Panc1 (cell line): Measurements from ENCODE around the gene RPL35. TPM values are rescaled to one million over a fixed set of nuclear protein-coding genes. Genes with fewer than 3 reads are reported as not detected.

Source experiments
- ATAC-seq: fragments of 200-7000 bp; cut with Tn5 transposase; 2 replicates; pipeline ENCODE4 v1.9.1; 2020; ENCODE audit warnings: mild to moderate bottlenecking, moderate library complexity
- BruUV-seq: library from RNA; stranded (reverse); fragments of 400-500 nt; replicated peaks from 2 replicates; lab custom pipeline; 2021; lab: Mats Ljungman, UMichigan
- CTCF ChIA-PET: fragments of 300-600 bp; sonication (Branson Sonifier 250); formaldehyde crosslinking; loops from one replicate; lab custom pipeline; 2022; ENCODE audit warnings: antibody characterized with exemption; lab: Charles Lee
- POLR2A ChIA-PET: fragments of 300-600 bp; sonication (Branson Sonifier 250); formaldehyde crosslinking; loops from one replicate; lab custom pipeline; 2022; ENCODE audit warnings: antibody characterized with exemption; lab: Charles Lee
- DNase-seq: peaks from one replicate; pipeline ENCODE4 v3.0.0-alpha.2; 2010; ENCODE audit warnings: low read depth, low spot score
- H3K27ac ChIP-seq: 2 replicates; pipeline ENCODE4 v1.5.1; 2011; ENCODE audit warnings: mild to moderate bottlenecking, low read length, inconsistent platforms
- H3K27me3 ChIP-seq: fragments of 200-500 bp; sonication (Bioruptor generic); 2 replicates; pipeline ENCODE4 v1.6.0; 2014; ENCODE audit warnings: low read length, inconsistent platforms; ENCODE audit not compliant: control insufficient read depth, insufficient read depth
- H3K36me3 ChIP-seq: fragments of 200-500 bp; sonication (Bioruptor generic); 2 replicates; pipeline ENCODE4 v1.5.1; 2014; ENCODE audit warnings: inconsistent platforms, mild to moderate bottlenecking, low read length, moderate library complexity; ENCODE audit not compliant: control insufficient read depth, insufficient read depth
- H3K4me1 ChIP-seq: 2 replicates; pipeline ENCODE4 v1.5.1; 2011; ENCODE audit warnings: inconsistent platforms, mild to moderate bottlenecking, low read length, moderate library complexity; ENCODE audit not compliant: control insufficient read depth, insufficient read depth
- H3K4me3 ChIP-seq, 2 experiments: 2 replicates each; pipeline ENCODE4 v1.5.1; 2011 to 2012; ENCODE audit warnings: low read depth in 2 of 2, low read length in 2 of 2, mild to moderate bottlenecking in 2 of 2, inconsistent platforms in 1 of 2, moderate library complexity in 1 of 2
- H3K9me3 ChIP-seq: fragments of 200-500 bp; sonication (Bioruptor generic); 2 replicates; pipeline ENCODE4 v1.5.1; 2014; ENCODE audit warnings: low read depth, mild to moderate bottlenecking, inconsistent platforms, low read length, moderate library complexity; ENCODE audit not compliant: control insufficient read depth, insufficient read depth
- CTCF ChIP-seq: fragments of 450-650 bp; IDR thresholded peaks from 2 replicates; pipeline ENCODE4 v1.5.1; 2017; ENCODE audit warnings: mild to moderate bottlenecking
- POLR2AphosphoS5 ChIP-seq: IDR thresholded peaks from 2 replicates; pipeline ENCODE4 v1.6.1; 2012; ENCODE audit warnings: mild to moderate bottlenecking, low read depth, low read length, moderate library complexity
- REST ChIP-seq, 2 experiments: IDR thresholded peaks; 2 replicates each; pipeline ENCODE4 v1.6.1; 2011 to 2012; ENCODE audit warnings: low read depth in 2 of 2, control low read depth in 1 of 2, low read length in 1 of 2, mild to moderate bottlenecking in 1 of 2, moderate library complexity in 1 of 2; ENCODE audit not compliant: insufficient read depth in 1 of 2
- SIN3A ChIP-seq: IDR thresholded peaks from 2 replicates; pipeline ENCODE4 v1.6.1; 2012; ENCODE audit warnings: low read depth, mild to moderate bottlenecking, low read length, moderate library complexity, borderline replicate concordance; ENCODE audit not compliant: insufficient read depth
- TCF7L2 ChIP-seq: IDR thresholded peaks from 2 replicates; pipeline ENCODE4 v1.6.1; 2011; ENCODE audit warnings: mild to moderate bottlenecking, low read depth, low read length, inconsistent platforms
- in situ Hi-C: cut with HindIII; loops from 2 replicates; pipeline ENCODE4 v1.10.0; 2016; ENCODE audit warnings: low sequenced_read_pairs, low pct_unique_long_range_greater_than_20kb
- intact Hi-C: fragments of 100-400 bp; cut with micrococcal nuclease; formaldehyde crosslinking; loops from one replicate; pipeline ENCODE4 v1.10.0; 2022; ENCODE audit not compliant: unreplicated experiment
- total RNA-seq: library from RNA; stranded (reverse); gene quantifications from one replicate; pipeline ENCODE4 v1.2.1, GENCODE V29; 2021; ENCODE audit not compliant: unreplicated experiment

The RPL35 gene
- total RNA-seq, 1 experiment from 2014 or later = 758 TPM

- peak overlapping the region; percentile 29; the same call in 1 of the 2 replicates for H3K27ac ChIP-seq
- BruUV-seq = no TSS peak
- no peak for DNase-seq
- peaks cover 7% of the 10 kb centered on the region; the same call in 1 of the 2 replicates for H3K4me1 ChIP-seq
- CTCF ChIA-PET = interaction anchor here (0.8 to 7.5 kb wide), 6 partner anchors 9 to 85 kb away, joined by 6 to 134 read pairs (median 8); partner anchors contain the start of genes NR6A1 and OLFML2A
- H3K9me3 ChIP-seq = no peaks in the 10 kb centered on the region
- POLR2A ChIA-PET = interaction anchor here (0.6 to 1.0 kb wide), 3 partner anchors 13 to 85 kb away, joined by 3 read pairs; partner anchors contain the start of gene NR6A1
- no peak for TF ChIP-seq TCF7L2
- H3K27me3 ChIP-seq = no peaks in the 10 kb centered on the region
- peak overlapping the region; percentile 48 to 56 for H3K4me3 ChIP-seq
- intact Hi-C loops = loop anchor here (1.0 kb wide), 1 partner anchor 82 kb away; the partner anchor contains the start of gene NR6A1
- no peak; the same call in 1 of the 2 replicates for ATAC-seq
- in situ Hi-C loops = no loop called here
- no peaks in the 10 kb centered on the region for H3K36me3 ChIP-seq
These were observed 8.1 kb downstream of the RPL35 start for GRCh38 chr9:124853605-124854143.

DNA sequence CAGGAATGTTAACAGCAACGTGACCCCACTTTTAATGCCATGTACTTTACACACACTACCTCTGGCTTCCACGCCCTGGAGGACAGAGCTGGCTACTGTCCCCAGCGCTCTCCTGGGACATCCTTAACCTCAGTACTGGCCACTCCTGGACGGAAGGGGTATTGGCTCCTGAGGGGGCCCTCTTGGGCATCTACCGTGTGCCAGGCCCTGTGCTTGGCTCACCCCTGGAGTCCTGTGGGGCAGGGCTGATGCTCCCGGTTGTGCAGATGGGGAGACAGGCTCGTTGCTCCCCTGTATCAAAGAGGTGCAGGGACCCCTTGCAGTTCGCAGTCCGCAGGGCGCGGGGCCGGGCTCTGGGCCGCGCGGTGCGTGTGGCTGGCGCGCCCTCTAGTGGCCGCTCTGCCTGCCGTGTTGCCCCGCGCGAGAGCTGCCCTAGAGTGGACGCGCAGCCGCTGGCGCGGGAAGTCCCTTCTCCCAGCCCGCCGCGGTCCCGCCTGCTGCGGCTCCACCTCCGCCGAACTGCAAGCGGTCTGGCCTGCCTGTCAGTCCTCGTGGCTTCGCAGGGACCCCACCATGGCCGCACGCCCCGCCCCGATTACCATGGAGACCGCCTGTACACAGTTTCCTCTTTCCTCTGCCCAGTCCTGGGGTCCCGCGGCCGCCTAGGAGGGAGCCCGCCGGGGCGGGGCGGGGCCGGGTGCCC, 8.8 kb downstream of the RPL35 start, which contains the start of gene WDR38:
Gene WDR38, plus strand, starts transcription at position 632 of the 703 bp plus-strand sequence. CDS start 72 bp downstream, outside the sequence.
- BruUV-seq = no TSS peak
- intact Hi-C loops = loop anchor here (1.0 kb wide), 1 partner anchor 82 kb away; the partner anchor contains the start of gene NR6A1
- TF ChIP-seq TCF7L2 (no peak), REST (IDR thresholded peaks at IDR 0.05; ENCODE audit: insufficient read depth in 1 of 2, low read depth in 2 of 2, low read length in 1 of 2) (peak in 1 of 2 experiments; percentile 43; a peak in 1 of 4 replicates), POLR2AphosphoS5 (no peak), SIN3A (no peak), CTCF (peak; percentile 98)

More for the DNA sequence above, 8.8 kb downstream of the RPL35 start, which contains the start of gene WDR38:
- peaks cover 3% of the 10 kb centered on the region; the same call in 1 of the 2 replicates for H3K4me1 ChIP-seq
- H3K27ac ChIP-seq = peak within 1 kb of the TSS; percentile 29; the same call in 1 of the 2 replicates
- POLR2A ChIA-PET = interaction anchor here (0.6 to 1.0 kb wide), 3 partner anchors 14 to 84 kb away, joined by 3 read pairs; partner anchors contain the start of gene NR6A1
- H3K27me3 ChIP-seq = no peaks in the 10 kb centered on the region
- no peaks in the 10 kb centered on the region for H3K36me3 ChIP-seq
- peak within 1 kb of the TSS; percentile 48 to 56 for H3K4me3 ChIP-seq
- CTCF ChIA-PET = interaction anchor here (0.5 to 7.5 kb wide), 14 partner anchors 10 to 392 kb away, joined by 3 to 134 read pairs (median 7); partner anchors contain the start of genes NR6A1 and OLFML2A
- ATAC-seq (peak; percentile 90), DNase-seq (no peak)
- in situ Hi-C loops = no loop called here
- H3K9me3 ChIP-seq = no peaks in the 10 kb centered on the region
